ENCODE data around the gene AGBL1. TPM values are rescaled to one million over a fixed set of nuclear protein-coding genes. Genes with fewer than 3 reads are reported as not detected.

AGBL1 gene
- total and polyA plus RNA-seq, 2 donors (not counting 1 experiment from before 2014, with no cell fraction given): not detected

GRCh38 chr15:86711476-86711875 lies 631.8 kb downstream of the AGBL1 start:
- Histone ChIP-seq H3K9ac (ENCODE audit: low read length) (no peak overlapping the region), H3K4me2 (replicated peaks; ENCODE audit: low read depth, low read length, poor library complexity, severe bottlenecking) (no peak overlapping the region), H3K4me3 (ENCODE audit: control extremely low read depth in 1 of 5, extremely low read depth in 1 of 5, insufficient read depth in 1 of 5, low read depth in 2 of 5, low read length in 4 of 5) (no peak overlapping the region), H3K36me3 (replicated peaks in 1 of 2; ENCODE audit: control extremely low read depth in 1 of 2, control insufficient read depth in 1 of 2, extremely low read depth in 1 of 2, insufficient read depth in 2 of 2, low read length in 1 of 2) (no peaks in the 10 kb centered on the region), H3K79me2 (ENCODE audit: control insufficient read depth, insufficient read depth, low read length) (no peaks in the 10 kb centered on the region), H3K4me1 (ENCODE audit: control insufficient read depth in 2 of 2, insufficient read depth in 2 of 2, low read length in 2 of 2) (no peaks in the 10 kb centered on the region), H3K27ac (ENCODE audit: low read length in 2 of 2) (no peak overlapping the region), H2AFZ (ENCODE audit: insufficient read depth, low read depth, low read length, poor library complexity, severe bottlenecking) (no peak overlapping the region), H3K9me3 (ENCODE audit: control extremely low read depth in 1 of 3, control insufficient read depth in 2 of 3, insufficient read depth in 1 of 3, low read length in 2 of 3) (peaks cover 0 to 1% (median 0%) of the 10 kb centered on the region in 3 donors), H3K27me3 (replicated peaks in 1 of 4; ENCODE audit: control extremely low read depth in 1 of 4, control insufficient read depth in 3 of 4, insufficient read depth in 4 of 4, low read length in 3 of 4) (no peaks in the 10 kb centered on the region), H4K20me1 (ENCODE audit: control insufficient read depth, insufficient read depth, low read length, poor library complexity, severe bottlenecking) (no peaks in the 10 kb centered on the region)
- H3K4me3 Mint-ChIP-seq: no peak overlapping the region
- intact Hi-C loops (cut with micrococcal nuclease): no loop called here
- CTCF ChIA-PET: interaction anchor here (0.7 kb wide), 1 partner anchor 13 kb away, joined by 4 read pairs; no protein-coding TSS in a partner anchor
- no peak for DNase-seq
- WGBS (ENCODE audit: insufficient coverage): no CpG with 5 or more reads among the region's 1 CpG
- no peak for ATAC-seq (ENCODE audit: low read depth)
- H3K27me3 Mint-ChIP-seq: no peaks in the 10 kb centered on the region
- H3K27ac Mint-ChIP-seq: no peak overlapping the region
- POLR2A ChIA-PET: no interaction called here
- no peaks in the 10 kb centered on the region for H3K9me3 Mint-ChIP-seq (ENCODE audit: insufficient read depth)
- TF ChIP-seq CTCF (IDR thresholded peaks at IDR 0.05) (no peak), EZH2 (IDR thresholded peaks at IDR 0.05; ENCODE audit: borderline replicate concordance, insufficient read depth, low read depth, low read length, poor library complexity, severe bottlenecking) (no peak)
- H3K4me1 Mint-ChIP-seq: no peaks in the 10 kb centered on the region

GRCh38 chr15:86714241-86714640 lies 634.6 kb downstream of the AGBL1 start:
- Histone ChIP-seq H3K9me3 (ENCODE audit: control extremely low read depth in 1 of 3, control insufficient read depth in 2 of 3, insufficient read depth in 1 of 3, low read length in 2 of 3) (no peaks in the 10 kb centered on the region), H3K9ac (ENCODE audit: low read length) (no peak overlapping the region), H3K4me2 (replicated peaks; ENCODE audit: low read depth, low read length, poor library complexity, severe bottlenecking) (no peak overlapping the region), H3K79me2 (ENCODE audit: control insufficient read depth, insufficient read depth, low read length) (no peaks in the 10 kb centered on the region), H2AFZ (ENCODE audit: insufficient read depth, low read depth, low read length, poor library complexity, severe bottlenecking) (no peak overlapping the region), H3K36me3 (replicated peaks in 1 of 2; ENCODE audit: control extremely low read depth in 1 of 2, control insufficient read depth in 1 of 2, extremely low read depth in 1 of 2, insufficient read depth in 2 of 2, low read length in 1 of 2) (no peaks in the 10 kb centered on the region), H3K27ac (ENCODE audit: low read length in 2 of 2) (no peak overlapping the region), H4K20me1 (ENCODE audit: control insufficient read depth, insufficient read depth, low read length, poor library complexity, severe bottlenecking) (no peaks in the 10 kb centered on the region), H3K4me3 (ENCODE audit: control extremely low read depth in 1 of 5, extremely low read depth in 1 of 5, insufficient read depth in 1 of 5, low read depth in 2 of 5, low read length in 4 of 5) (no peak overlapping the region), H3K4me1 (ENCODE audit: control insufficient read depth in 2 of 2, insufficient read depth in 2 of 2, low read length in 2 of 2) (no peaks in the 10 kb centered on the region), H3K27me3 (replicated peaks in 1 of 4; ENCODE audit: control extremely low read depth in 1 of 4, control insufficient read depth in 3 of 4, insufficient read depth in 4 of 4, low read length in 3 of 4) (no peaks in the 10 kb centered on the region)
- ATAC-seq (ENCODE audit: low read depth) (no peak), DNase-seq (no peak)
- no peaks in the 10 kb centered on the region for H3K4me1 Mint-ChIP-seq
- H3K27ac Mint-ChIP-seq: no peak overlapping the region
- intact Hi-C loops (cut with micrococcal nuclease): no loop called here
- H3K4me3 Mint-ChIP-seq: no peak overlapping the region
- no peak for TF ChIP-seq CTCF (IDR thresholded peaks at IDR 0.05)
- no peak for TF ChIP-seq EZH2 (IDR thresholded peaks at IDR 0.05; ENCODE audit: borderline replicate concordance, insufficient read depth, low read depth, low read length, poor library complexity, severe bottlenecking)
- WGBS (ENCODE audit: insufficient coverage): 60% methylated on average over 1 of the region's 1 CpG
- no peaks in the 10 kb centered on the region for H3K9me3 Mint-ChIP-seq (ENCODE audit: insufficient read depth)
- no peaks in the 10 kb centered on the region for H3K27me3 Mint-ChIP-seq
- CTCF ChIA-PET: no interaction called here
- POLR2A ChIA-PET: no interaction called here

Measured in B cell (primary cell).